ENCODE results near the gene AGPS.
"Not testable (repeated sequence)": the region's sequence is repeated elsewhere in the genome, so short reads cannot be mapped to it uniquely, and the experiment has no call there.

The AGPS gene

DNA sequence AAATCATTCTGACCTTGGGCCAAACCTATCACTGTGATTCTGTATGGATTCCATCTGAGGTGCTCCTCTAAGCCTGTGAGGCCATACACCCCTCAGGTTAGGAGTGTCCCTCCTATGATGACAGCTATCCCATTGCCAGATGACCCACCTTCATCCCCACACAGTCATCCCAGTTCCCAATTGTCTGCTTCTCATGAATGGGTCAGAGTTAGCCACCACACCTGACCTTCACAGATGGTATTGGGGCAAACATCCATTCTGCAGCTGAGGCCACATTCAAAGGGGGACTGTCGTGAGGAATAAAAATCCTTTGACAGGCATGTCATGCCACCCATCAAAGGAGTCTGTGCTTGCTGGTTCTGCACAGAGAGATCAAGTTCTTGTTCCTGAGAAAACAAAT lies 155.2 kb downstream of the AGPS start:
- no peak for FAIRE-seq
- DNase-seq (ENCODE audit: insufficient read length, low spot score) = no peak

DNA sequence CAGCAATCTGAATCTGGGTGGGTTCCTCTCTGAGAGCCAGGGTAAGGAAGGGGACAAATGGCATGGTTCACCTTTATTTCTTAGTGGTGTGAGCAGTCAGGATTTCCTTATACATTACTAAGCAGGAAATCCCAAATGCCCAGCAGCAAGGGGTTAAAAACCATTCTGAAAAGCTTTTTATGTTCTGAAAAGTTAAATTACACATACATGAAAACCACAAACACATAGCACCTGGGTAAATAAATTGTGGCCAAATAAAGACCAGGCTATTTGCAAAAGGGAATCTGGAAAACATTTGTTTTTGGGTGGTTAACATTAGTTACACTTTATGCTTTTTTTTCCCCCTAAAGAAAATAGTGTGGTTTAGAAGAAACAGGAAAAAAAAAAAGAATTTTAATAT lies 156.1 kb downstream of the AGPS start:
- no peak for FAIRE-seq
- DNase-seq (ENCODE audit: insufficient read length, low spot score) = no peak

DNA sequence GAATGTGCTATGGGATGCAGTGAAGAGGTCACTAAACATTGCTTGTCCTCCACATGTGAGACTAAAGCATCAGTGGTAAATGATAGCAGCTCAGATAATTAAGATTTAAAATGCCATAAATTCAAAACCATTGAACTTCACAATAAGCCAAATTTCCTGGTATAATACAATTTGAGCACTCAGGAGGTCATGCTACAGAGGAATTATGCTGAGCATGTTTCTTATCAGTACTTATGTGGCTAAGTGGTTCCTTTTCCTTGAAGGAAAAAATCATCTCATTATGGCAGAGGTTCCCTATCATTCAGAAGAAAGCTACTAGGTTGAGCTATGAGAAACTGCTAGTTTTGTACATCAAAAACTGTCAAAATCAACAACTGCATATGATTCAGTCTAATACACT lies 156.6 kb downstream of the AGPS start:
- DNase-seq (ENCODE audit: insufficient read length, low spot score) = no peak
- FAIRE-seq = no peak

DNA sequence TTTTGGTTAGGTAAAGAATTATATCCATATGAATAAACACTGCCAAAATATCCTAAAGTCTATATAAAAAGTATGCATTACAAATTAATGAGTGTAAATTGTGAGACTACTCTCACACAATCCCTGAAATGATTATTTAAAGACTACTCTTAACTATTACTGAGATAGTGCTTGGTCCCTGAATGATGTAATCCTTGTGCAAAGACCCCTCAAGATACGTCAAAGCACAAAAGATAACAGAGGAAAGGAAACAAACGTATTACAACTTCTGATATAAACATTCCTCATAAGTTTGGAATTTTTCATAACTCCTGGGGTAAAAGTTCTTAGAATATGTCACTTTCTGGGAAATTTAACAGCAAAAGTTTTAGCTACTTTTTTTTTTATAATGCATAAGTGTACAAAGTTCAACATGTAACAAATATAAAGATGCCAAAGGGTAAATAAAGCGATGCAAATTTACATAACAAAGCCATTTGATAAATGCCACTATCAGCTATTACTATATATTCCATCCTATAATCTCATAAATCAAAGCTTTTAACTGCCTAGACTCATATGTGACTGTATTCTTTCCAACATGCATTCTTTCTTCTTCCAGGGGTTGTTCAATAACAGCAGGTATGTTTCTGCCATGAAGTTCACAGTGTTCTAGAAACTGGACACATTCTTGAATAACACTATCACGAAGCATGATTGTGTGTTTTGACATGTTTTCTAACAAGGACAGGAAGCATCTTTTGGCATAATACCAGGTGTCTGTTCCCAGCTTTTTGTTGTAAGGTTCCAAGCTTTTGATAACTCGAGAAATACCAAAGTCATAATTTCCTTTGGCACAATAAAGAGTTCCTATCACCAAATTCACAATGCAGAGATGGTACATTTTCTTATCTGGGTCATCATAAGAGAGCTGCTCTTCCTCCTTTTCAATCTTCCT lies 158.0 kb downstream of the AGPS start:
- DNase-seq (ENCODE audit: insufficient read length, low spot score) = no peak
- no peak for FAIRE-seq

DNA sequence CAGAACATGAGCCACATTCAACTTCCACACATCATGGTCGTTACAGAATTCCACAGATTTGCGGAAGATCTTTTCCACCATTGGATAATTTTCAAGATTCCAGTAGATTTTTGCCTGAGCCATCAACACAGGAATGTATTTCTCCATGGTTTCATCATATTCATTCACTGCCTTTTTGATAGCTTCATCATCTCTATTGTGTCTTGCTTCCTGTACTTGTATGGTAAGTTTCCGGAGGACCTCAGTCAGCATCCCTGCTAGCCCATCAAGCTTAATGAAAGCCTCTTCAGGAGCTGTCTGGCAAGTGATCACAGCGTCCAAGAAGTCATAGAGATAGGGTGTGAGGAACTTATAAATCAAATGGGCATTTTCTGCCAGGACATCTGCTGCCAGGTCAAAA lies 158.8 kb downstream of the AGPS start:
- FAIRE-seq = peak; percentile 57
- DNase-seq (ENCODE audit: insufficient read length, low spot score) = not testable (repeated sequence)

DNA sequence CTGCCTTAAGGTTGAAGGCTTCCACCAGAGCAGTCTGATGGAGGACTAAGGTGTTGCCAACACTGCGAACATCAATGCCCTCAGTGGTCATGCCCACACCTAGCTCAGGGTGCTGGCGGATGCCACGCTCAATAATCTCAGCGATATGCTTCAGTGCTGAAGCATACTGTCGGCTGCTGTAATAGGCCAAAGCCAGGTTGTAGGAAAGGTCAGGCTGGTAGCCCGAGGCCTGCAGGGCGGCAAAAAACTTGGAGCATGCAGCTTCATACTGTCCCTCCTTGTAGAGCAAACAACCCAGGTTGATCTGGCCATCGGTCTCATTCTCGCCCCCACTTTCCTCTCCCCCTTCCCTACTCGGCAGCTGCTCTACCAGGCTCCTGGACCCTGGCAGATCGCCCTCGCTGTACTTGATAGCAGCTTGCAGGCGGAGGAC lies 159.4 kb downstream of the AGPS start:
- DNase-seq (ENCODE audit: insufficient read length, low spot score) (no peak), FAIRE-seq (peak; percentile 63)

DNA sequence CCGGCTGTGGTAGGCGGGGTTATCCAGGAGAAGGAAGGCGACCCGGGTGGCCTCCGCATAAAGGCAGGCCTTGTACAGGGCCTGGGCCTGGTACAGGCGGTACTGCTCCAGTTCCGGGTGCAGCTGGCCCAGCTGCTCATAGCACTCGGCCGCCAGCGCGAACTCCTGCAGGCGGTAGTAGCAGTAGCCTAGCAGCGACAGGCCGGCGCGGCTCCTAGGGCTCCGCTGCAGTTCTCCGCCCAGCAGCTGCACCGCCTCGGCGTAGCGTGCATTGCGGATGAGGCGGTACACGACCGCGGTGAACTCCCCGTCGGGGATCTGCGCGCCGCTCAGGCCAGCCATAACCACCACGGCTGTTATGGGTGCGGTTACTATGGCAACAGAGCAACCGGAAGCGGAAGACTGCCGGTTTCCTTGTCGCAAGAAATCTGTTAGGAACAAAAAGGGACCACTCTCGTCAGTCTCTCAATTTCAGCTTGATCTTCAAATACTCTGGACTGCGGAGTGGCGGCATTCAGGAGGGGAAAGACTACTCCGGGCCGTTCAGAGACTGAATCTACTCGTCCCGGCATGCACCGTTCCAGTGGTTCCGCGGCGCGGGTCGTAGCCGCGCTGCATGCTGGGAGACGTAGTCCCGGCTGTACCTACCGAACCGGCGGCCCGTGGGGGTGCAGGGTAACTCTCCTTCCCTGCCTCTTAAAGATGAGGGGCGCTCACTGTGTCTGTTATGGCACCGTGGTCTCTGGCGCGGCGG lies 160.0 kb downstream of the AGPS start:
- DNase-seq (ENCODE audit: insufficient read length, low spot score) (peak; percentile 70), FAIRE-seq (peak; percentile 89)

DNA sequence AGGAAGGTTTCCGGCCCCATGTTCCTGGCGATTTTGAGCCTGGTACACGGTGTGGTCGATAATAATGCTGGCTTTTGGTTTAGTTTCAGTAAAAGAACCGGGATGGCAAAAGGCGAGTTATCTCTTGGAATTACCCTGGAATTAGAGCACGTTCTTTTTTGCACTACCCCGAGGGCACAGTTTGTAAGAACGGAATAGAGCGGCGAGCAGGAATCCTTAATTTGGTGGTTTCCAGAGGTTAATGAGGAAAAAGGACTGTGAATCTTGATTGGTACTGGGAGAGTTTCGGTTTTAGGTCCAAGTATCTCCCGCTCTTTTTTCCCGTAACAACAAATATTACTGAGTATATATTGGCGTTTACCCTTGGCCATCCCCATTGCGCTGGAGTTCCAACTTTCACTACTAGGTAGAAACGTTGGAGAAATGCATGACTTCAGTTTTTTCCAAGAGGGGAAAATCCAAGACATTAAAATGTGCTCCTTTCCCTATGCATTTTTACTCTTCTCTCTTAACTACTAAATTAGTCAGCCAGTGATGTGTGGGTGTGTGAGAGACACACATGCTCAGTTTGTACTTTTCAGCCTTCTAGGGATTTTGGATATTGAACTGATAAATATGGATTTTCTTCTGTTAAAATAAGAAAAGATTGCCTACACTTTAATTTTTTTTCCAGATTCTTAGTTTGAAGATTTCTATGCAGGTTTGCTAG lies 160.8 kb downstream of the AGPS start:
- FAIRE-seq (peak; percentile 11), DNase-seq (ENCODE audit: insufficient read length, low spot score) (no peak)

DNA sequence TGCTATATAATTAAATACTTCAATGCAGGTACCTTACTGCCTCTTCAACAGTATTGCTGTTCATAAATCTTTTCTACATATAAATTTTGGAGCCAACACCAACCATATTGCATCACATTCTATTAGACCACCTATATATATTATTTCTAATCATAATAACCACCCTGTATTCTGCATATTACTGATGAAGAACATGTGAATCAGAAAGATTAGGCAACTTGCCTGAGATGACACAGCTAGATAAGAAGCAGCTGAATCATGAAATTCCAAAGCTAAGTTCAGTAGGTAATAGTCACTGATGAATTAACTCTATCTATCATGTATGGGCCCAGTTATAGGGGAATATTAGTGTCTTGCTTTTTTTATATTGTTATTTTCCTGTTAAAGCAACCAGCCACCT lies 161.8 kb downstream of the AGPS start:
- FAIRE-seq = no peak
- DNase-seq (ENCODE audit: insufficient read length, low spot score) = no peak

DNA sequence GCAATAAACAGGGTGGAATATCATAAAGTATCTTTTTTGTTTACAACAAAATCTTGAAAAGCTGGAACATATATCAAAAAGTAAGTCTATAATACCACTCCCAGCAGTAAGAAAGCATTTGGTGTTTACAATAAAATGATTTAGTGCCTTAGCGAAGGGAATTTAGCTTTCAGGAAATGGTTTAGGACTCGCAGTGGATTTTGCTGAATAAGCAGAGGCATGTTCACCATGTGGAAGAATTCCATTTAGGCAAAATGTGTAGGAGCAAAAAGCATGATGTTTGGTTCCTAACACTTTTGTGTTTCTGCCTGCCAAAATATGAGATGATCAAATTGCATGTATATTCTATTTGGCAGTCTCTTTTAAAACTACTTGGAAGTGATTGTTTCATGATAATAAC lies 163.6 kb downstream of the AGPS start:
- no peak for FAIRE-seq
- no peak for DNase-seq (ENCODE audit: insufficient read length, low spot score)

DNA sequence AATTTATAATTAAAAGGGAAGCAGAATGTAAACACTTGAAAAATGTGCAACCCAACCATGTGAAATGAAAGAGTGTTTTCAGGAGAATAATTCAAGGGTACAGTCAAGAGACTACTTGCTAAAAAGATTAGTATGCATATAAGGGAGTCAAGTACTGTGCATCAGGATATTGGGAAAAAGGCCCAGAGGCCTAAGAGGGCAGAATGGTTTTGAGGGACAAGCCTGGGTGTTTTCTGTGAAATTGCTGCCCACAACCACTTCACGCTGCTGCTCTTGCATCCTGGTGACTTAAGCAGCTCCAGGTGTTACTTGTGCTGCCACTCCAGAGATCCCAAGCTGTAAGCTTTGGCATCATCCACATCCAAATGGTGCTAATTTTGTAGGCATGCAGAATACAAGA lies 165.2 kb downstream of the AGPS start:
- DNase-seq (ENCODE audit: insufficient read length, low spot score) (no peak), FAIRE-seq (no peak)

DNA sequence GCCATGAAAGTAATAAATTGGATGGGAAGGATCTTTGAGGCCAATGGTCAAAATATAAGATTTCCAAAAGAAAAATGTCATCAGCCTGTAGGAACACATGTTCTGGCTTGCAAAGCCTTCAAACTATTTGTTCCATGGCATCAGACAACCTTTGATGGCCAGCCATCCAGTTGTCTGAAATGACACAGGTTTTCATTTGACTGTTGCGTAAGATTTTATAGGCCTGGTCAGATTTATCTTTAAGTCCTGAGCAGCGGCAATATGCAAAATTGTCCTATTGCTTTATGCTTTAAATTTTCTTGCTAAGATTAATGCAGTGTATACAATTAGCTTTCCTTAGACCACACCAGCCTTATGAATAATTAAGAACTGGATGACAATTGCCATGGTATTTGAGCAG lies 167.1 kb downstream of the AGPS start:
- no peak for FAIRE-seq
- no peak for DNase-seq (ENCODE audit: insufficient read length, low spot score)

DNA sequence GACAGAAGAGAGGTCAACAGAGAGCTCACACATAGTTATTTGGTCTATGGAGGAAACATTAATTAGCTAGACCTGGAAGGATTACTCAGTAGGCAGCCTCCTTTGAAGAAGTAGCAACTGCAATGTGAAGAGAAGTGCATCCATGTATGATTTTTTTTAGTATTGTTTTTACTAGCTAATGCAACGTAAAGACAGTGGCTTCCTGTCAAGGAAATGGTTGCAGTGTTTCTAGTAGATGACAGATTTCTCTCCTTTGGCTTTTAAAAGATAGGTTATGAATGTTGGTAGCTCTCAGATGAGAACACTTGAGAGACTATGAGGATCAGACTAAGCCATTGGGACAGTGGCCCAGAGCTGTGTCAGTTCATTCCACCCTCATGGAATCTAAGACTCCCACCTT lies 175.8 kb downstream of the AGPS start:
- DNase-seq (ENCODE audit: insufficient read length, low spot score) = no peak
- FAIRE-seq = no peak

DNA sequence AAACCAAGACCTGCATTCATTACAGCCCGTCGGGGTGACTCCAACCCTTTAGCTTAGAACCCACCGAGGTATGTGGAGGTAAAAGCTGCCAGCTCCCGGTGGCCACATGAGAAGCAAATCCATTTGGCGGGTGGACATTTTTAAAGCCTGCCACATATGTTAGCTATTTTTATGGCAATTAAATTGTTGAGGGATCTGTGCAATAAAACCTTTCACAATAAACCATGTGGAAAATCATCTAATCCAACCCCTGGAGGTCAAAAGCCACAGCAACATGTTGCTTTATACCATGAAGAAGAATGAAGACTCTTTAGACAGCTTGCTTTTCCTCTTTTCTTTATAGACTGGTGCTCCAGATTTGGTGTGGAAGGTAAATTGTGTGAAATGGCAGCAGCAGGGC lies 176.3 kb downstream of the AGPS start:
- DNase-seq (ENCODE audit: insufficient read length, low spot score) (no peak), FAIRE-seq (no peak)

DNA sequence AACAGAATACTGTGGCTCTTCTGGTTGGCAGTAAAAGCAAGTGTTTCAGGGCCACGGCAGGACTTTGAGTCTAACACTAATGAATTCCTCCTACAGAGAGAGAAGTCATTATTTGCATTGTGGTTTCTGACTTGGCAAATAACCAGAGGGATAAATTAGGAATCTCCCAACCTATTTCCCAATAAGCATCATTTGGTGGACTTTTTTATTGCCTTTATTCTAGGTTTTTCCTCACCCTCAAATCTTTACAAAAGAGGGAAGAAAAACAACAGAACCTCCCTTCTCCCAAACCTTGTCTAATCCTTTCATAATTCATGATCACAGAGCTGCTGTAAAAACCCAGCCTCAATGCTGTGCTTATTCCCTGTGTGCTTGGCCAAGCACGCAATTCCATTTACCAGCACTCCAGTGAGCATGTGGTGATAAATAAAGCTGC lies 179.7 kb downstream of the AGPS start:
- FAIRE-seq = no peak
- no peak for DNase-seq (ENCODE audit: insufficient read length, low spot score)

DNA sequence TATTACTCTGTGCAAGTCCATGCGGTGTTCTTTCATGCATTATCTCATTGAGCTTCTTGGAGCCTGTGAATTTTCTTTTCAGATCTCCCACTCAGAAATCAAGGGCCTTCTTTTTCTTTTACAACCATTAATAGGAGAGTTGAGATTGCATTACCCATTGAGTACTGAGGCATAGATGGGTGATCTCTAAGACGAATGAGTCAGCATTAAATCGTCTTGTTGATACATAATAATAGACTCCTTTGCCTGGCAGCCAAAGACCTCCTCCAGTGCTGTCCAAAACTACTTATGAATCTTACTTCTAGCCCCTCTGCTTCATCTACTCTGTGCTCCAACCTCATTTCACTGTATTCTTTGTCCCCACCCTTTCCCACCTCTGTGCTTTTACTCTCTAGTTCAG lies 180.5 kb downstream of the AGPS start:
- FAIRE-seq = no peak
- DNase-seq (ENCODE audit: insufficient read length, low spot score) = no peak

DNA sequence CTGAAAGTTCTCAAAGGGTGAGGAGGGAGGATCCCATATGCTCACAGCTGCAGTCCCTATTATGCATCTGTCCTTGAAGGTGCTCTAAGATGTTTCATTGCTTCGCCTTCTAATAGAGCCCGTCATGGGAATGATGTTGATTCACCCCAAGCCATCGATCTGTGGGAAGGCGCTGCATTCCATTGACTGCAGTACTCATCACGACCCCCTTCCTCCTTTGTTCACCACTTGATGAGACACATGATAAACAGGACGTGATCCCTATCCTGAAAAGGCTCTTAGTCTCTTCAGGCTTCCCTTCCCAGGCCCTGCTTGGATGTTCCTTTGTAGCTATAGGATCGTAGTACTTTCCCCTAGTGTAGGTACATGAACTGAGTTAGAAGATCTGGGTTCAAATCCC lies 181.8 kb downstream of the AGPS start:
- FAIRE-seq (no peak), DNase-seq (ENCODE audit: insufficient read length, low spot score) (no peak)

DNA sequence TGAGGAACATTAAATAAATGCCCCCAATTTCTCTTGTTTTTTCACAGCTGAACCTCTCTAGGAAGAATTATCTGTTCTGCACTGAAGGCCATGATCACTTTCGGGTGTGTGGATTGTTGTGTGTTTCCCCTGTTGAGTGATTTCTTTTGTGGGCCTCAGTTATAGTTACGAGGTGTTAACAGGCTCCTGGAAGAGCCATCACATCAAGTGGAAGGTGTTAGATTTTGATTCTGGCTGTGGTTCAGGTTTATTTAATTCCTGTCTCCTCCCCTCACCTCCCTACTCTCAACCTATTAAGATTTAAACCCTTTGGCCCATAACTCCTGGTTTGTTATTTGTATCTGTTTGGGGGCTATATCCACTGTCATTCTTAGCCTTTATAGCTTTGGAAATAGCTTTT lies 182.8 kb downstream of the AGPS start:
- no peak for FAIRE-seq

DNA sequence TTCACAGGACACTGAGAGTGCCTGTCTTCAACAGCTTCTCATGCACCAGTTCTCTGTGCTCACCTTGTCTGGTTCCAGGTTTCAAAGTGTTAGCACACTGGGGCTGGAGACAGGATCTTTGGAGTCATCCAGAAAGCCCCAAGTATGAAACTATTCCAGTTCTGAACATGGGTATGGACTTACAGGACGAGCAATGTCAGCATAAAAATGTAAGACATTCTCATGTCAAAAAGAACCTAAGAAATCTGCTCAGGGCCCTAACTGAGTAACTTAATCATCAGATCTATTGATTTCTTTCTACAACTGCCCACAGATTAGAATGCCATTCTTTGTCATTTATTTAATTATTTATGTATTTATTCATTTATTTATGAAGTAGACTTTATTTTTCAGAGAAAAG lies 184.5 kb downstream of the AGPS start:
- no peak for FAIRE-seq
- no peak for DNase-seq (ENCODE audit: insufficient read length, low spot score)

More for the DNA sequence above, 182.8 kb downstream of the AGPS start:
- no peak for DNase-seq (ENCODE audit: insufficient read length, low spot score)

DNA sequence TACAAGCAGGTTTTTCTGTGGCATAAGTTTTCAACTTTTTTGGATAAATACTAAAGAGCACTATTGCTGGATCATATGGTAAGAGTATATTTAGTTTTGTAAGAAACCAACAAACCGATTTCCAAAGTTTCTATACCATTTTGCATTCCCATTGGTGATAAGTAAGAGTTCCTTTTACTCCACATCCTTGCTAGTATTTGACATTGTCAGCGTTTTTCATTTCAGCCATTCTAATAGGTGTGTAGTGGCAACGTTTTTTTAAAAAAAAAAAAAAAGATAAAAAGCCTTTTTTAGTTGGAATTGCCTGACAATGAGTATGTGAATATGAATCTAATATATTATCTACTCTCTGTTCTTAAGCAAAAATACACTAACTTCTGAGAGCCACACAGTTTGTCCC lies 185.9 kb downstream of the AGPS start:
- FAIRE-seq = no peak

DNA sequence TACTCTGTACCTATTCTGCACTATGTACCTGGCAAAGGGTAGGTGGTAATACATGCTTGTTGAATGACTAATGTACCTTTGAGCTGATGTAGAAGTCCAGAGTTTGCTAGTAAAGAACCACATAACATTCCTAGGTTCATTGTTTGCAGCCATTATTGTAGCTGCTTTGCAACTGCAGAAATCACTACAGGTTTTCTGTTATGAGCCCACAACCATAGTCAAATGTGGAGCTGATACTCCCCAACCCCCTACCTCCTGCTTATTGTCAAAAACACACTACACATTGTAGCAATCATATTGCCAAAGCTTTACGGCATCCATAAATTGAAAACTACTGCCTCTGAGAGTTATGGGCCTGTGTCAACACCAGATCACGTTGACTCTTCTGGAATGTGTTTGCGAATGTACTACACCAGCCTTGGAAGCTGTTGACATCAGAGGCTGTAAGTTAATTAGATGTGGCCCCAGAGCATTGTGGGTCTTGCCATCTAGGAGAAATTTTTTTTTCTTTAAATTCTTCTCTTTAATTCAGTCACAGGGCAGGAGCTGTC lies 187.0 kb downstream of the AGPS start:
- DNase-seq (ENCODE audit: insufficient read length, low spot score) (no peak), FAIRE-seq (no peak)

More for the DNA sequence above, 185.9 kb downstream of the AGPS start:
- no peak for DNase-seq (ENCODE audit: insufficient read length, low spot score)
